ENCODE measurements around the gene SIAE.

DNA sequence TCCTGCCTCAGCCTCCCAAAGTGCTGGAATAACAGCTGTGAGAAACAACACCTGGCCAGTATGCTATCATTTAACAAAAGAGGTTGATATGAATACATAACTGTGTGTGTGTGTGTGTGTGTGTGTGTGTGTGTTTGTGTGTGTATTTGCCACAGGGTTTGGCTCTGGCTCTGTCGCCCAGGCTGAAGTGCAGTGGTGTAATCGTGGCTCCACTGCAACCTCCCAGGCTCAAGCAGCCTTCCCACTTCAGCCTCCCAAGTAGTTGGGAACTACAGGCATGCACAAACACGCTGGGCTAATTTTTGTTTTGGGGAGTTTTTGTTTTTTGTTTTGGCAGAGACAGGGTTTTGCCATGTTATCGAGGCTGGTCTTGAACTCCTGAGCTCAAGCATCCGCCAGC, 4.9 kb upstream of the SIAE start:
- TF ChIP-seq EP300 (IDR thresholded peaks at IDR 0.05): no peak
- no peak for TF ChIP-seq POLR2A (IDR thresholded peaks at IDR 0.05)
- TF ChIP-seq, protein P1, sequence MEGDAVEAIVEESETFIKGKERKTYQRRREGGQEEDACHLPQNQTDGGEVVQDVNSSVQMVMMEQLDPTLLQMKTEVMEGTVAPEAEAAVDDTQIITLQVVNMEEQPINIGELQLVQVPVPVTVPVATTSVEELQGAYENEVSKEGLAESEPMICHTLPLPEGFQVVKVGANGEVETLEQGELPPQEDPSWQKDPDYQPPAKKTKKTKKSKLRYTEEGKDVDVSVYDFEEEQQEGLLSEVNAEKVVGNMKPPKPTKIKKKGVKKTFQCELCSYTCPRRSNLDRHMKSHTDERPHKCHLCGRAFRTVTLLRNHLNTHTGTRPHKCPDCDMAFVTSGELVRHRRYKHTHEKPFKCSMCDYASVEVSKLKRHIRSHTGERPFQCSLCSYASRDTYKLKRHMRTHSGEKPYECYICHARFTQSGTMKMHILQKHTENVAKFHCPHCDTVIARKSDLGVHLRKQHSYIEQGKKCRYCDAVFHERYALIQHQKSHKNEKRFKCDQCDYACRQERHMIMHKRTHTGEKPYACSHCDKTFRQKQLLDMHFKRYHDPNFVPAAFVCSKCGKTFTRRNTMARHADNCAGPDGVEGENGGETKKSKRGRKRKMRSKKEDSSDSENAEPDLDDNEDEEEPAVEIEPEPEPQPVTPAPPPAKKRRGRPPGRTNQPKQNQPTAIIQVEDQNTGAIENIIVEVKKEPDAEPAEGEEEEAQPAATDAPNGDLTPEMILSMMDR (IDR thresholded peaks at IDR 0.05): no peak

All from suprapubic skin (tissue), 3 donors.